Caco-2 (cell line): Measurements from ENCODE around the gene ST8SIA4. TPM values are rescaled to one million over a fixed set of nuclear protein-coding genes. Genes with fewer than 3 reads are reported as not detected.

Experiments
- BruUV-seq: library from RNA; stranded (reverse); fragments of 400-500 nt; replicated peaks from 2 replicates; lab custom pipeline; 2021; lab: Mats Ljungman, UMichigan
- CTCF ChIA-PET: fragments of 300-600 bp; sonication (Branson Sonifier 250); formaldehyde crosslinking; loops from one replicate; lab custom pipeline; 2022; ENCODE audit warnings: antibody characterized with exemption; lab: Charles Lee
- POLR2A ChIA-PET: fragments of 300-600 bp; sonication (Branson Sonifier 250); formaldehyde crosslinking; loops from one replicate; lab custom pipeline; 2022; ENCODE audit warnings: antibody characterized with exemption; lab: Charles Lee
- DNase-seq, 2 experiments: peaks; one replicate each; pipeline versions ENCODE4 v3.0.0 to v3.0.0-alpha.2; 2020 to 2022
- H3K27me3 ChIP-seq: replicated peaks from 2 replicates; pipeline ENCODE4 v1.6.0; 2011; ENCODE audit warnings: low read length; ENCODE audit not compliant: control insufficient read depth, insufficient read depth
- H3K36me3 ChIP-seq: 2 replicates; pipeline ENCODE4 v1.5.1; 2011; ENCODE audit warnings: low read length; ENCODE audit not compliant: control insufficient read depth, insufficient read depth
- H3K4me1 ChIP-seq: fragments of 250-450 bp; sonication (Bioruptor Pico); 2 replicates; pipeline ENCODE4 v1.5.1; 2020; ENCODE audit warnings: mild to moderate bottlenecking
- H3K4me3 ChIP-seq: 2 replicates; pipeline ENCODE4 v1.5.1; 2011; ENCODE audit warnings: low read depth, mild to moderate bottlenecking, control low read depth, low read length
- H3K9me3 ChIP-seq: fragments of 250-450 bp; sonication (Bioruptor Pico); 2 replicates; pipeline ENCODE4 v1.5.1; 2020; ENCODE audit warnings: mild to moderate bottlenecking, moderate library complexity
- H3K27ac Mint-ChIP-seq: one replicate; pipeline ENCODE4 v1.8.0; 2022; ENCODE audit warnings: mixed read lengths; ENCODE audit not compliant: unreplicated experiment
- H3K27me3 Mint-ChIP-seq: one replicate; pipeline ENCODE4 v1.8.0; 2022; ENCODE audit warnings: mixed read lengths; ENCODE audit not compliant: insufficient read depth, unreplicated experiment
- H3K36me3 Mint-ChIP-seq: one replicate; pipeline ENCODE4 v1.8.0; 2022; ENCODE audit warnings: mild to moderate bottlenecking, mixed read lengths; ENCODE audit not compliant: insufficient read depth, unreplicated experiment
- H3K4me1 Mint-ChIP-seq: one replicate; pipeline ENCODE4 v1.8.0; 2022; ENCODE audit warnings: low read depth, mixed read lengths; ENCODE audit not compliant: unreplicated experiment
- H3K4me3 Mint-ChIP-seq: one replicate; pipeline ENCODE4 v1.8.0; 2022; ENCODE audit warnings: mild to moderate bottlenecking, moderate library complexity, mixed read lengths; ENCODE audit not compliant: unreplicated experiment
- H3K9me3 Mint-ChIP-seq: one replicate; pipeline ENCODE4 v1.8.0; 2022; ENCODE audit warnings: mixed read lengths; ENCODE audit not compliant: unreplicated experiment
- intact Hi-C: fragments of 100-400 bp; cut with micrococcal nuclease; formaldehyde crosslinking; loops from one replicate; pipeline ENCODE4 v1.10.0; 2022; ENCODE audit not compliant: unreplicated experiment
- total RNA-seq: library from RNA; stranded (reverse); gene quantifications from 2 replicates; pipeline ENCODE4 v1.2.3, GENCODE V29; 2022
- TF ChIP-seq, protein P1 (sequence below), 2 experiments: fragments of 200-600 bp in 1 of 2; IDR thresholded peaks; 1 replicate in 1 of 2; 2 replicates in 1 of 2; pipeline versions ENCODE4 v1.5.1 to v1.8.0; 2011 to 2022; ENCODE audit warnings: antibody characterized with exemption in 1 of 2, control low read depth in 1 of 2, inconsistent platforms in 1 of 2, low read depth in 1 of 2, low read length in 1 of 2, mild to moderate bottlenecking in 1 of 2, moderate library complexity in 1 of 2; ENCODE audit not compliant: insufficient read depth in 1 of 2, severe bottlenecking in 1 of 2, unreplicated experiment in 1 of 2

ST8SIA4 gene
- total RNA-seq, 1 experiment from 2014 or later: 0.61 TPM

DNA sequence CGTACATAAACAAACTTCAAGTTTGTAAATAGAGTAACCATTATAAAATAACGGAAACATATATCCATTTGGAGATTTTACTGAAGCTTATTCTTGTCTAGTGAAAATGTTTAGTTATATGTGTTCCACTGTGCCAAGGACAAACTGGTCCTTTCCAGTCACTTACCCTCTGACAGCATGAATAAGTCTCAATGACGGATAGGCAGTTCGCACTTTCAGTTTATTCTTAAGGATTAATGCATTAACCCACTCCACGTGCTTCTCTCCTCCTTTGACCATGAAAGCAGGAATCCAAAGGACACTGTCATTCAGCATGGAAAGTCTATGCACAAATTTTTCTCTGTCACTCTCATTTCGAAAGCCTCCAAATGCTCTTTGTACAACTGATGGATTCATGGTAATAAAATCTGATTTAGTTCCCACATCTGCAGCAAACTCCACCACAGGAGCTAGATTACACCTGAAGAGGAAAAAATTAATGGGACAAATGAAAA is 47.1 kb downstream of the ST8SIA4 start:
- intact Hi-C loops: loop anchor here (5.0 kb wide), 1 partner anchor 34 kb away; no protein-coding TSS in a partner anchor
- Histone ChIP-seq H3K4me1 (no peaks in the 10 kb centered on the region), H3K36me3 (no peaks in the 10 kb centered on the region), H3K4me3 (no peak overlapping the region), H3K9me3 (no peaks in the 10 kb centered on the region), H3K27me3 (no peaks in the 10 kb centered on the region)
- Mint-ChIP-seq H3K4me3 (no peak overlapping the region), H3K36me3 (no peaks in the 10 kb centered on the region), H3K27ac (no peak overlapping the region), H3K9me3 (no peaks in the 10 kb centered on the region), H3K27me3 (no peaks in the 10 kb centered on the region), H3K4me1 (no peaks in the 10 kb centered on the region)
- no peak for DNase-seq
- TF ChIP-seq, protein P1, sequence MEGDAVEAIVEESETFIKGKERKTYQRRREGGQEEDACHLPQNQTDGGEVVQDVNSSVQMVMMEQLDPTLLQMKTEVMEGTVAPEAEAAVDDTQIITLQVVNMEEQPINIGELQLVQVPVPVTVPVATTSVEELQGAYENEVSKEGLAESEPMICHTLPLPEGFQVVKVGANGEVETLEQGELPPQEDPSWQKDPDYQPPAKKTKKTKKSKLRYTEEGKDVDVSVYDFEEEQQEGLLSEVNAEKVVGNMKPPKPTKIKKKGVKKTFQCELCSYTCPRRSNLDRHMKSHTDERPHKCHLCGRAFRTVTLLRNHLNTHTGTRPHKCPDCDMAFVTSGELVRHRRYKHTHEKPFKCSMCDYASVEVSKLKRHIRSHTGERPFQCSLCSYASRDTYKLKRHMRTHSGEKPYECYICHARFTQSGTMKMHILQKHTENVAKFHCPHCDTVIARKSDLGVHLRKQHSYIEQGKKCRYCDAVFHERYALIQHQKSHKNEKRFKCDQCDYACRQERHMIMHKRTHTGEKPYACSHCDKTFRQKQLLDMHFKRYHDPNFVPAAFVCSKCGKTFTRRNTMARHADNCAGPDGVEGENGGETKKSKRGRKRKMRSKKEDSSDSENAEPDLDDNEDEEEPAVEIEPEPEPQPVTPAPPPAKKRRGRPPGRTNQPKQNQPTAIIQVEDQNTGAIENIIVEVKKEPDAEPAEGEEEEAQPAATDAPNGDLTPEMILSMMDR (IDR thresholded peaks at IDR 0.05; ENCODE audit: insufficient read depth in 1 of 2, low read depth in 1 of 2, low read length in 1 of 2, severe bottlenecking in 1 of 2, unreplicated experiment in 1 of 2): no peak
- ChIA-PET POLR2A (no interaction called here), CTCF (no interaction called here)
- BruUV-seq: no TSS peak

DNA sequence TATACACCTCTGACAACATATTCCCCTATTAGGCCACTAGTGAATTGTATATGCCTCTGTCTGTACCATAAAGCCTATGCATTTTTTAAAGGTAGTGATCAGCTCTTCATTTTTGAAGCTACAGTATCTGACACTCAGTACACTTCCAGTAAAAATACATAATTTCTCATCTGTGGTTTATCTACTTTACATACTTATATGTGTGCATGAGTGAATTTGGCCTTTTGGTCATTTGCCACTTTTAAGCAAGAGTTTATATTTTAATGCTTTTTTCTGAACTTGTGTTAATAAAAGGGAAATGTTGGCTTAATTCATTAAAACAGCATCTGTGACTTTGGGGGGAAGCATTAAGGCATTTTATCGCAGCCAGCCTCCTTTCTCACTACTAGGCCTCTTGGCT is 47.8 kb downstream of the ST8SIA4 start:
- Mint-ChIP-seq H3K36me3 (no peaks in the 10 kb centered on the region), H3K4me3 (no peak overlapping the region), H3K4me1 (no peaks in the 10 kb centered on the region), H3K27ac (no peak overlapping the region), H3K9me3 (no peaks in the 10 kb centered on the region), H3K27me3 (no peaks in the 10 kb centered on the region)
- intact Hi-C loops: loop anchor here (5.0 kb wide), 1 partner anchor 33 kb away; no protein-coding TSS in a partner anchor
- Histone ChIP-seq H3K9me3 (no peaks in the 10 kb centered on the region), H3K27me3 (no peaks in the 10 kb centered on the region), H3K4me3 (no peak overlapping the region), H3K36me3 (no peaks in the 10 kb centered on the region), H3K4me1 (no peaks in the 10 kb centered on the region)
- no peak for DNase-seq
- BruUV-seq: no TSS peak
- ChIA-PET CTCF (no interaction called here), POLR2A (no interaction called here)
- TF ChIP-seq, protein P1 (IDR thresholded peaks at IDR 0.05; ENCODE audit: insufficient read depth in 1 of 2, low read depth in 1 of 2, low read length in 1 of 2, severe bottlenecking in 1 of 2, unreplicated experiment in 1 of 2): no peak

DNA sequence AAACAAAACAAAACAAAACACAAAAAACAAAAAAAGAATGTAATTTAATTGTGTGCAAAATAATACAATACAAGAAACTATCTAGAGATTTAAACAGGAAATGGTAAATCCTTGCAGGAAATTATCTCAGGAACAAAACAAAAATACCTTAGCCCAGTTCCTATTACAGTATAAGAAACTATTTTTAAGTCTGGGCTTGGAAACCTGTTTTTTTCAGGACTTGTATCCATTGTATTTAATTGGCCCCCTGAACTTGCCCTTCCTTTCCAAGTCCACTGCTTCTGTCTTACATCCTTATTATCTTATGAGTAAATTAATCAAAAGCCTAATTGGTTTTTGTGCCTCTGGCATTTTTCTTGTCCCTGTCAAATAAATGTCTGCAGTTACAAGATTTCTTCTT is 48.5 kb downstream of the ST8SIA4 start:
- no TSS peak for BruUV-seq
- CTCF ChIA-PET: no interaction called here
- Mint-ChIP-seq H3K9me3 (no peaks in the 10 kb centered on the region), H3K4me1 (no peaks in the 10 kb centered on the region), H3K36me3 (no peaks in the 10 kb centered on the region), H3K27me3 (no peaks in the 10 kb centered on the region), H3K4me3 (no peak overlapping the region), H3K27ac (no peak overlapping the region)
- intact Hi-C loops: no loop called here
- Histone ChIP-seq H3K27me3 (no peaks in the 10 kb centered on the region), H3K9me3 (no peaks in the 10 kb centered on the region), H3K4me1 (no peaks in the 10 kb centered on the region), H3K4me3 (no peak overlapping the region), H3K36me3 (no peaks in the 10 kb centered on the region)
- TF ChIP-seq, protein P1 (IDR thresholded peaks at IDR 0.05; ENCODE audit: insufficient read depth in 1 of 2, low read depth in 1 of 2, low read length in 1 of 2, severe bottlenecking in 1 of 2, unreplicated experiment in 1 of 2): no peak
- DNase-seq: no peak
- POLR2A ChIA-PET: no interaction called here
